HG02623 (cell line): ENCODE results near the gene USP8.
"Not testable (repeated sequence)": the region's sequence is repeated elsewhere in the genome, so short reads cannot be mapped to it uniquely, and the experiment has no call there.

ENCODE experiments used
- ATAC-seq: cut with Tn5 transposase; IDR thresholded peaks from one replicate; pipeline ENCODE4 v1.9.1; 2021; ENCODE audit warnings: moderate library complexity; ENCODE audit not compliant: unreplicated experiment

USP8 gene

DNA sequence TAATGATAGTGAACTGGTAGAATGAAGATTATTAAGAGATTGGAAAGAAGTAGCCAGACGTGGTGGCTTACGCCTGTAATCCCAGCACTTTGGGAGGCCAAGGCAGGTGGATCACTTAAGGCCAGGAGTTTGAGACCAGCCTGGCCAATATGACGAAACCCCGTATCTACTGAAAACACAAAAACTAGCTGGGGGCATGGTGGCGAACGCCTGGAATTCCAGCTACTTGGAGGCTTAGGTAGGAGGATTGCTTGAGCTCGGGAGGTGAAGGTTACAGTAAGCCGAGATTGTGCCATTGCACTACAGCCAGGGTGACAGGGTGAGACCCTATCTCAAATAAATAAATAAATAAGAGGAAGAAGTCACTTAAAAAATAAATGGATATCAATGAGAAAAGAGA is 14.0 kb downstream of the USP8 start:
- no peak for ATAC-seq

DNA sequence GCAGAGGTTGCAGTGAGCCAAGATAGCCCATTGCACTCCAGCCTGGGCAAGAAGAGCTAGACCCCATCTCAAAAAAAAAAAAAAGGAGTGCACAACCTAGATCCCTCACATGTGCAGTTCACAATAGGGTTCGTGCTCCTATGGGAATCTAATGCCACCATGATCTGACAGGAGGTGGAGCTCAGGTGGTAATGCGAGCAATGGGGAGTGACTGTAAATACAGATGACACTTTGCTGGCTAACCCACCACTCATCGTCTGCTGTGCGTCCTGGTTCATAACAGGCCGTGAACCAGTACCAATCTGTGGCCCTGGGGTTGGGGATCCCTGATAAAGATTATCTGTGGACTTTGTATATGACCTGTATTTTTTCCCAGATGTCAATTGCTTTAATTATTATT is 16.7 kb downstream of the USP8 start:
- no peak for ATAC-seq

- ATAC-seq, result no peak
Observed at GRCh38 chr15:50452927-50453326, 28.7 kb downstream of the USP8 start.

DNA sequence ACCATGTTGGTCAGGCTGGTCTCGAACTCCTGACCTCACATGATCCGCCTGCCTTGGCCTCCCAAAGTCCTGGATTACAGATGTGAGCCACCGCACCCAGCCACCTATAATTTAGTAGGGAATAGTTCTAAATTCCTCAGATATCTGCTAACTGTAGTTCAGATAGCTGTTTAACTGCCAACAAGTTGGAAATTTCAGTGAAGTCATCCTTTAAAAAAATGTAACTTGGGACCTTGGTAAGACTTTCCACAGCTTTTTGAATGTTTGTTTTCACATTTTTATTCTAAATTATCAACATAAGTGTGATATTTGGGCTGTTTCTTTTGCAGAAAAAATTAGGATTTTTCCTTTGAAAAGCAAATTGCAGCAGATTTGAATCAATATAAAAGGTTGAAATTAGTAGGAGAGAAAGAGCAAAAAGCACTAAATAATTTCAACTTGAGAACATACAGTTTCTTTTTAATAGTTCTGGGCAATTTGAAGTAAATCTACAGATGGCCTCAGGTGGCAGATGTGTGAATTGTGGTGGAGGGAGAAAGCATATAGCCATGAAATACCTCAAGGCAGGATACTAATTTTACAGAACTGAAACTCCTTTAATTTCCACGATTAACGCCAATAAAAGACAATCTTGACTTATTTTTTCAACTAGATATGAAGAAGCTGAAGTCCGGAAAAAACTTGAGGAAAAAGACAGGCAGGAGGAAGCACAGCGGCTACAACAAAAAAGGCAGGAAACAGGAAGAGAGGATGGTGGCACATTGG is 34.3 kb downstream of the USP8 start:
- ATAC-seq, result no peak

- ATAC-seq, result no peak
Observed at GRCh38 chr15:50463423-50464358, 39.5 kb downstream of the USP8 start.

DNA sequence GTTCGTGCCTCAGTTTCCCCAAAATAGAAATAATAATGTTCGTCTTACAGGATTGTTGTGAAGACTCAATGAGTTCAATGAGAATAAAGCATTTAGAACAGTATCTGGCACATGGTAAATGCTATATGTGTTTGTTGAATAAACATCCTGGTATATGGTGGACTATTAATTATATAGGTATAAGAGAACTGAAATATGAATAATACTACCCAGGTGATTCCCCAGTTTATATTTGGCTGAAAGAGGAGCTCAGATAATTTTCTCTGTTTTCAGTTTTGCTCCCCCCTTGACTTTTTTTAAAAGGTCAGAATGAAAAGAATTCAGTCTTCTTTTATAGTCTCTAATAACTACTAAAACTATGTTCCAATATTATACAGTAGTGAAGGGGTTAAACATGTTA is 46.9 kb downstream of the USP8 start:
- ATAC-seq, result no peak

GRCh38 chr15:50476143-50476542 is 51.9 kb downstream of the USP8 start:
- ATAC-seq, result no peak

DNA sequence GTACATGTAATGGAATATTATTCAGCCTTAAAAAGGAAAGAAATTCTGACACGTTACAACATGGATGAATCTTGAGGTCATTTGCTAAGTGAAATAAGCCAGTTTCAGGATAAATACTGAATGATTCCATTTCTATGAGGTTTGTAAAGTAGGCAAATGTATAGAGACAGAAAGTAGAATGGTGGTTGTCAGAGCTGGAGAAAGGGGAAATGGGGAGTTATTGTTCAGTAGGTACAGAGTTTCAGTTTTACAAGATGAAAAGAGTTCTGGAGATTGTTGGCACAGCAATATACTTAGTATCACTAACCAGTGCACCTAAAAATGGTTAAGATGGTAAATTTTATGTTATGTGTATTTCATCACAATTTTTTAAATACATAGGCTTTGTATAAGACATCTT is 60.6 kb downstream of the USP8 start:
- no peak for ATAC-seq

DNA sequence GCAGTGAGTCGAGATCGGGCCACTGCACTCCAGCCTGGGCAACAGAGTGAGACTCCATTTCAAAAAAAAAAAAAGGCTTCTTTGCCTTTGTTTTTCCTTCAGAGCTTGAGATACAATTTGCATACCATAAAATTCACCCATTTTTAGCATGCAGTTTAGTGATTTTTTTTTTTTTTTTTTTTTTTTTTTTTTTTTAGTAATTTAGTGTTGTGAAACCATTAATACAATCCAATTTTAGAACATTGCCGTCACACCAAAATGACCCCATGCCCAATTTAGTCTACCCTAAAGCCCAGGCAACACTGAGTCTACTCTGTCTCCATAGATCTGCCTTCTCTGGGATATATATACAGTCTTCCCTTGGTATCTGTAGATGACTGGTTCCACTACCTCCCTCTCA is 61.2 kb downstream of the USP8 start:
- no peak for ATAC-seq

DNA sequence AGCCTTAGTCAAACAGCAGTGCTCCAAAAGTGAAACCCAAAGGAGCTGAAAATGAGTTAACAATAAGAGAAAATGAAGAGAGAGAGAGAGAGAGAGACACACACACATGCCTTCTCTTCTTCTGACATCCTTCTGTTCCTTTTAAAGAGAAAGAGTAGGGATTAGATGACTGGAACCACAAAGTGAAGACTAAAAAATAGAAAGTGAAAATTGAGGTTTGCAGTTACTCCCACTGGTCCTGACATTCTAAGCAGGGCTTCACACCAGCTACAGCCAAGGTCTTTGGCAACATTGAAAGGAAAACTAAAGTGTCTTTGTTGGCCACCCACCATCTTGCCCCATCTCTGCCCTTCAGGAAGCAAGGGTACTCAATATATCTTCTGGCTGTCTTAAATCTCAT is 63.1 kb downstream of the USP8 start:
- ATAC-seq, result no peak

- no peak for ATAC-seq
Observed at GRCh38 chr15:50493625-50494024, 69.4 kb downstream of the USP8 start.

GRCh38 chr15:50494547-50494946 is 70.3 kb downstream of the USP8 start:
- ATAC-seq, result not testable (repeated sequence)

- no peak for ATAC-seq
Observed at GRCh38 chr15:50496692-50497091, 72.5 kb downstream of the USP8 start.

DNA sequence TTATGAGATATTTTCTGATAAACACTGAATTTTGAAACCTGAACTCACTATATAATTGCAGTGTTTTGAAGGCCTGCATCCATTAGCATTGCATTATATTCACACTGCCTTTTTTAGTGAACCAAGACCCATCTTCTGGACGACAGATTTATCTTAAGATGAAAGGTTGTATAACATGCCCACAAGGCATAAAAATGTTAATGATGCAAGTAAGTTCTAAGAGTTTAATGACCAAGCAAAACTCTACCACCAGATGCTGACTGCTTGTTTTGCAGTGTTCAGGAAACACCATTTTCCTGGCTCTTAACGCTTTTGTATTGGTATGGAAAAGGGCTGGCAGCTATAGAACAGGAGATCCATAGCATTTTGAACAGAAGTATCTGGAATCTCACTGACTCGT is 76.1 kb downstream of the USP8 start:
- ATAC-seq, result no peak

DNA sequence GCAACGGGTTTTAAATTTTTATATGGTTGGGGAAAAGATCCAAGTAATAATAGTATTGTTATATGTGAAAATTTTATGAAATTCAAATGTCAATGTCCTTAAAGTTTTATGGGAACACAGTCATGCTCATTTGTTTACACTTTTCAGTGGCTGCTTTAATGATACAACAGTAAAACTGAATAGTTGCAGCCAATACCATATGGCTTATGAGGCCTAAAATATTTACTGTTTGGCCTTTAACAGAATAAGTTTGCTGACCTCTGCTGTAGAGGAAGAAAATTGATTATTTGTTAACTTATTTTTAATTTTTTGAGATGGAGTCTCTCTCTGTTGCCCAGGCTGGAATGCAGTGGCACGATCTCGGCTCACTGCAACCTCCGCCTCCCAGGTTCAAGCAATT is 77.6 kb downstream of the USP8 start:
- ATAC-seq, result no peak

DNA sequence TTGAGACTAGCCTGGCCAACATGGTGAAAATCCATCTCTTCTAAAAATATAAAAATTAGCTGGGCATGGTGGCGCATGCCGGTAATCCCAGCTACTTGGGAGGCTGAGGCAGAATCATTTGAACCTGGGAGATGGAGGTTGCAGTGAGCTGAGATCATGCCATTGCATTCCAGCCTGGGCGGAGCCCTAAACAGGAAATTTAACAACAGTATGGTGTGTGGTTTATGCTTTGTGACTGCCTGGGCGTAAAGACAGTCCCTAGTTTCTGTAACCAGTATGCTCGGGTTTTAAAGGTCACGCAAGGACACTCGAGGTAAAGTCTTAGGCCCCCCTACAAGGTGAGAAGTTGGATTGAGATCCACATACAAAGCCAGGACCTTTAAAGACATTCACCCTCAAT is 78.9 kb downstream of the USP8 start:
- no peak for ATAC-seq

GRCh38 chr15:50505656-50506055 is 81.5 kb downstream of the USP8 start:
- not testable (repeated sequence) for ATAC-seq

- ATAC-seq, result no peak
Observed at GRCh38 chr15:50506121-50506520, 81.9 kb downstream of the USP8 start.

DNA sequence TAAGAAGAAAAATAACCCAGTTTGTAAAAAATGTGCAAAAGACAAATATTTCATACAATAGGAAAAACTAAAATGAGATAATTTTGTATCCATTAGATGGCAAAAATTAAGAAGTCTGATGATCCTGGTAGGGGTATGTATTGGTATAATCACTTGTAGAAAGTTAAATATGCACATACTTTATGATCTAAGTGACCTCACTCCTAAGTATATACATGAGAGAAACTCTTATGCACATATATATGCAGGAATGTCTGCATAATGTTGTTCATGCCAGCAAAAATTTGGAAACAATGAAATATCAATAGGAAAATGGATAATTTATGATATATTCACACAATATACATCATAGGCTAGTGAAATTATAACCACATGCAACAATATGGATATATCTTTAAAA is 88.8 kb downstream of the USP8 start:
- ATAC-seq, result no peak

GRCh38 chr15:50519740-50520425 is 95.7 kb downstream of the USP8 start:
- no peak for ATAC-seq

DNA sequence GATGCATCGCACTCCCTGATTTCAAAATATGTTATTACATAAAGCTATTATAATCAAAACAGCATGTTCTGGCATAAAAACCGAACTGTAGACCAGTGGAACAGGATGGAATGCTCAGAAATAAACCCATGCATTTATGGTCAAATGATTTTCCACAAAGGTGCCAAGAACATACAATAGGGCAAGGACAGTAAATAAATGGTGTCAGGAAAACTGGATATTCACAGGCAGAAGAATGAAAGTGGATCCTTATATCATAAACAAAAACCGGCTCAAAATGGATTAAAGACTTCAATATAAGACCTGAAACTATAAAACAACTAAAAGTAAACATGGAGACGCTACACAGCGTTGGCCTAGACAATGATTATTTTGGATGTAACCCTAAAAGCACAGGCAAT is 99.6 kb downstream of the USP8 start:
- no peak for ATAC-seq

GRCh38 chr15:50531163-50531562 is 107.0 kb downstream of the USP8 start:
- ATAC-seq, result no peak
